H1 (cell line): ENCODE results near the gene RELT. TPM values are rescaled to one million over a fixed set of nuclear protein-coding genes. Genes with fewer than 3 reads are reported as not detected.

ENCODE experiments used
- ASH2L ChIP-seq: fragments of 200-600, 300-600 bp; sonication (generic); IDR thresholded peaks from one replicate; pipeline ENCODE4 v1.7.1; 2017; ENCODE audit warnings: low read length
- CREB1 ChIP-seq: IDR thresholded peaks from 2 replicates; pipeline ENCODE4 v1.6.1; 2012; ENCODE audit warnings: inconsistent platforms
- POLR2AphosphoS5 ChIP-seq: IDR thresholded peaks from 2 replicates; pipeline ENCODE4 v1.6.1; 2011; ENCODE audit warnings: low read depth, low read length
- polyA plus RNA-seq, 7 experiments: library from polyadenylated mRNA; depleted of rRNA in 3 of 7; stranded (reverse) in 5 of 7; unstranded in 2 of 7; fragments of >200 nt in 5 of 7; fragments of 200-250 nt in 2 of 7; gene quantifications; 1 replicate in 5 of 7; 2 replicates in 1 of 7; 4 replicates in 1 of 7; pipeline versions ENCODE4 v1.2.1 to v1.2.3, GENCODE V29; 2011 to 2013; ENCODE audit warnings: missing spikeins in 2 of 7, mixed read lengths in 2 of 7
- total RNA-seq: library from RNA; stranded (reverse); fragmentation: NEBNext Ultra II Directional; extraction: Animal tissue kit (Norgen Biotek cat#: 25700); gene quantifications from 2 replicates; pipeline ENCODE4 v1.2.1, GENCODE V29; 2021

The RELT gene
- total and polyA plus RNA-seq, 2 of the 8 experiments (the other 6 are each of a cell fraction or from before 2014, with no cell fraction given), result 3.4 to 5.7 TPM

- TF ChIP-seq POLR2AphosphoS5, result no peak
- no peak for TF ChIP-seq ASH2L
- no peak for TF ChIP-seq CREB1
- TF ChIP-seq, all 59 proteins: peak for 0
These were observed 22.8 kb upstream of the RELT start (continued) for GRCh38 chr11:73353422-73353821.
